NCI-H82 (cell line): ENCODE results near the gene CDC42BPB.
"Not testable (repeated sequence)": the region's sequence is repeated elsewhere in the genome, so short reads cannot be mapped to it uniquely, and the experiment has no call there.

ENCODE experiments used
- DNase-seq: peaks from one replicate; lab custom pipeline; 2025; lab: John Stamatoyannopoulos, UW

The CDC42BPB gene

GRCh38 chr14:102899516-102899900 lies 157.8 kb downstream of the CDC42BPB start:
- no peak for DNase-seq

DNA sequence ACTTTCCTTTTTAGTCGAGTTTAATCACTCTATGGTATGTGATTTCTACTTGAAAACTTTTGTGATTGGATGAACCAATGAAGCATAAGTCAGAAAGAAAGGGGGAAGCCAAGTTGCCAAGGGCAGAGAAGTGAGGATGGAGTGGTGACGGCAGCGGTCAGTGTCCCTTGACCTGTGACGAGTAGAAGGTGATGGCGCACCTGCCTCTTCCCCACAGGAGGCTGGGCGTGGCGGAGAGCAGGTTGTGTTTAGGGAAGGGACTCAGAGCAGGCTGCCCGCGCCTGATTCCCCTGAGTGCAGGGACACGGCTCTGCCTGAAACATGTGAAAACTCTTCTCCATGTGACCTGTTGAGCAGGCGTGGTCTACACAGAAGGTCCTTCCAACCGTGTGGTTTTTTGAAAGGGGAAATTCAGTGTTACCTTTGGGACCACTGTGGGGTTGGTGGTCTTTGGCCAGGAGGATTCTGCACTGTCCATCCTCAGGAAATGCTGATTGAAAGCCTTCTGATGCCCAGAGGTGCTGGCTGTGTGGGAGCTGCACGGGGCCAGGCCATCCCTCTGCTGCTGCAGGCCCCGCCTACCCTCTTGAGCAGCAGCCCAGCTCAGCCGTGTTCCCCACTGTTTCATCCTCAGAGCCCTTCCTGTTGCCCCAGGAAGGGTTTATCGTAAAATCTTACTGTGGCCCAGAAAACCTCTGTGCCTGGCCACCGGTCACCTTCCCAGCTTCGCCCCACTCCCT lies 158.4 kb downstream of the CDC42BPB start:
- DNase-seq = no peak

DNA sequence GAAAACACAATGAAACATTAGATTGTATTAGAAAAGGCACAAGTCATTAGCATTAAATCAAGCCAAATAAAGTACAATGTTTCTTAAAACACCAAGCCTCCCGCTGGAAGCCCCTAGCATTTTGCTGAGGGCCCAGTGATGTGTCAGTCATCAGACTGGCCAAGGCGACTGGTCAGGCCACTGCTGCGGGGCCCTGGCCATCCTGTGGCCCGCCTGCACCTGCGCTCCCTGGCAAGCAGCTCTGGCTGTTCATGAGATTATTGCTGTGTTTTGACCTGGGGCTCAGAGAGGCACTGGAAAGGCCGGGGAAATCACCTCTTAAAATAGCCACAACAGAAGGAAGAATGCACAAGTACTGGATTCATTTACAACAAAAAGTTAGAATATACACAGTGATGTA lies 159.1 kb downstream of the CDC42BPB start:
- no peak for DNase-seq

- DNase-seq = no peak
Observed at GRCh38 chr14:102897299-102898027, 159.9 kb downstream of the CDC42BPB start.

- DNase-seq = not testable (repeated sequence)
Observed at GRCh38 chr14:102896735-102897134, 160.6 kb downstream of the CDC42BPB start.

DNA sequence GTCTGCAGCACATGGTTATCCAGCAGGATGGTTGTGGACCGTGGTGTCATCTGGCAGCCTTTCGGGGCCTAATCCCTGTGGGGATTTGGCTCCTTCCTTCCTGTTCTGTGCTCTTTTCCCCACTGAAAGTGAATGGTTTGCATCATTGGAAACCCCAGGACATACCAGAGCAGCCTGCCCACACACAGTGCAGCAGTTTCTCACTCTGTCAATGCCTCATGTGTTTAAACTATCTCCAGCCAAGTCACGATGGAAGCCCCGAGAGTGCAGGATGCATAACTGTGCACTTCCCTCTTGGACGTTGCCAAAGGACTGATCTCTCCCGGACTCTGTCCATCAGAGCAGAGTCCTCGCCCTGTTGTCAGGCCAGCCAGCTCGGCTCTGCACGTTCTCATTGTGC lies 163.9 kb downstream of the CDC42BPB start:
- no peak for DNase-seq

GRCh38 chr14:102892651-102893050 lies 164.7 kb downstream of the CDC42BPB start:
- no peak for DNase-seq

GRCh38 chr14:102891556-102891955 lies 165.8 kb downstream of the CDC42BPB start:
- no peak for DNase-seq

GRCh38 chr14:102891111-102891510 lies 166.2 kb downstream of the CDC42BPB start:
- no peak for DNase-seq

GRCh38 chr14:102889615-102890014 lies 167.7 kb downstream of the CDC42BPB start:
- no peak for DNase-seq

- DNase-seq = no peak
Observed at GRCh38 chr14:102888748-102889147, 168.6 kb downstream of the CDC42BPB start.

DNA sequence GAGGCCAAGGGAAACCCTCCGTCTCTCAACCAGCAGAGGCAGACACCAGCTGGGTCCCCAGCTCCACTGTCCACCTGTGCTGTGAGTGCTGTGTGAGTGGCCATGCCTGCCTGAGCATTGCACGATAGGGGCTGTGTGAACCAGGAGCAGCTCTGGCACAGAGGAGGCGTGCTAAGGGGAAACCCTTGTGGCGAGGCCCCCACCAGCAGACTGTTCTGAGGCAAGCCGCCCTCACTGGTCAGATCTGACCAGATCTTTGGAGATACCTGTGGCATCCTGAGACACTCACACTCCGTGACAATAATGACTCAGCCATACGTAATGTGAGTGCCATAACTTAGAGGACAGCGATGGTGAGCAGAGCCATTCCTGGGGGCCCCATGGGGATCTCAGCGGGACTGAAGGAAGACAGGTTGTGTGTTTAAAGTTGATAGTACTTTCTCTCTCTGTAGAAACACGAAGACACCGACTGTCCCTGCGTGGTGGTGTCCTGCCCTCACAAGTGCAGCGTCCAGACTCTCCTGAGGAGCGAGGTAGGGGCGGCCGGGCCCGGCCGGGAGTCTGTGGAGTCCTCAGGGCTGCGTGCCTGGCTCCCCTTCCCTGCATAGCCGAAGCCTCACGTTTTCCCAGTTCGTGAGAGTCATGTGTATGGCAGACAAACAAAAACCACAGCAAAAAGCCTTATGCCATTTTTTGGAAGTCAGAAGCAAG lies 171.5 kb downstream of the CDC42BPB start:
- DNase-seq = no peak

GRCh38 chr14:102883554-102883953 lies 173.8 kb downstream of the CDC42BPB start:
- no peak for DNase-seq

DNA sequence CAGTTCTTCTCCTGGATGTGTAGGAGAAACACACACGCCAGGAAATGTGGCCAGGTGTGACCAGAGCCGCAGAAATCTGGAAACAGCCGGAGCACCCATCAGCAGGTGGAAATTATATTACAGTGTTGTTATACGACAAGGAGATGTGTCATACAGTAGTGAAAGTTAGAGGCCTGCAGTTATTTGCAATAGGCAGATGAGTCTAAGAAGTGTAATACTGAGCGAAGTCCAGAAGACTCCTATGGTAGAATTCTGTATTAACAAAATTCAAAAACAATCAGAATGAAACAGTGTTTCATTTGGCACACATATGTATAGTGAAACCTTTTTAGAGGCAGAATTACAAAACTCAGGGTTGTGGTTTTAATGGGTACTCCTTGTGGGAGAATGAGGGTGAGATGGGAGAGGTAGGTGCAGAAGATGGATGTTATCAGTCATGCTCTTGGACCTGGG lies 174.2 kb downstream of the CDC42BPB start:
- DNase-seq = no peak
